ENCODE results near the gene TBC1D10B.
A peak's percentile ranks its signal among the peaks of the same experiment; 100 is the strongest.
"Not testable (repeated sequence)": the region's sequence is repeated elsewhere in the genome, so short reads cannot be mapped to it uniquely, and the experiment has no call there.

TBC1D10B gene

GRCh38 chr16:30355144-30355953 is 14.9 kb downstream of the TBC1D10B start, which contains the start of gene CD2BP2:
Gene CD2BP2 (minus strand): TSS chr16:30355308. CDS start chr16:30354681, 627 bp downstream.
- peak; percentile 90 for DNase-seq (ENCODE audit: low spot score)

GRCh38 chr16:30354423-30355143 is 15.7 kb downstream of the TBC1D10B start:
- DNase-seq (ENCODE audit: low spot score) = no peak

GRCh38 chr16:30353438-30354129 is 16.7 kb downstream of the TBC1D10B start:
- no peak for DNase-seq (ENCODE audit: low spot score)

GRCh38 chr16:30352488-30353401 is 17.5 kb downstream of the TBC1D10B start:
- no peak for DNase-seq (ENCODE audit: low spot score)

GRCh38 chr16:30351586-30352419 is 18.5 kb downstream of the TBC1D10B start:
- no peak for DNase-seq (ENCODE audit: low spot score)

GRCh38 chr16:30351001-30351441 is 19.3 kb downstream of the TBC1D10B start:
- no peak for DNase-seq (ENCODE audit: low spot score)

GRCh38 chr16:30350134-30350871 is 20.0 kb downstream of the TBC1D10B start:
- DNase-seq (ENCODE audit: low spot score) = no peak

- no peak for DNase-seq (ENCODE audit: low spot score)
These were observed 20.6 kb downstream of the TBC1D10B start for GRCh38 chr16:30349675-30350074.

GRCh38 chr16:30348929-30349328 is 21.4 kb downstream of the TBC1D10B start:
- DNase-seq (ENCODE audit: low spot score) = no peak

GRCh38 chr16:30348113-30348512 is 22.2 kb downstream of the TBC1D10B start:
- DNase-seq (ENCODE audit: low spot score) = no peak

GRCh38 chr16:30346286-30346685 is 24.0 kb downstream of the TBC1D10B start:
- no peak for DNase-seq (ENCODE audit: low spot score)

GRCh38 chr16:30343491-30343820 is 26.8 kb downstream of the TBC1D10B start:
- not testable (repeated sequence) for DNase-seq (ENCODE audit: low spot score)

- DNase-seq (ENCODE audit: low spot score) = no peak
These were observed 27.4 kb downstream of the TBC1D10B start for GRCh38 chr16:30342751-30343490.

GRCh38 chr16:30341971-30342370 is 28.3 kb downstream of the TBC1D10B start:
- DNase-seq (ENCODE audit: low spot score) = not testable (repeated sequence)

- DNase-seq (ENCODE audit: low spot score) = no peak
These were observed 29.7 kb downstream of the TBC1D10B start for GRCh38 chr16:30340621-30341020.

GRCh38 chr16:30338715-30339114 is 31.6 kb downstream of the TBC1D10B start:
- DNase-seq (ENCODE audit: low spot score) = not testable (repeated sequence)

- DNase-seq (ENCODE audit: low spot score) = not testable (repeated sequence)
These were observed 32.3 kb downstream of the TBC1D10B start for GRCh38 chr16:30337964-30338357.

- DNase-seq (ENCODE audit: low spot score) = peak; percentile 20
These were observed 34.5 kb downstream of the TBC1D10B start for GRCh38 chr16:30335598-30336474.

Data from HuH-7.5 (cell line).